GM12874 (cell line): ENCODE results near the gene RSPH4A.

Experiments used
- CTCF ChIP-seq: IDR thresholded peaks from 2 replicates; pipeline ENCODE4 v1.5.1; 2011; ENCODE audit warnings: low read depth, mild to moderate bottlenecking, control low read depth, low read length, moderate library complexity; ENCODE audit not compliant: insufficient read depth

RSPH4A gene

GRCh38 chr6:116682334-116682712 lies 66.0 kb downstream of the RSPH4A start:
- TF ChIP-seq CTCF: no peak
